Measurements from ENCODE around the gene TBC1D22A. TPM values are rescaled to one million over a fixed set of nuclear protein-coding genes. Genes with fewer than 3 reads are reported as not detected.

TBC1D22A gene
- total and polyA plus RNA-seq, 9 of the 15 experiments (the other 6 are each of a cell fraction or from before 2014, with no cell fraction given) = 0.20 to 11.5 (median 5.2) TPM

DNA sequence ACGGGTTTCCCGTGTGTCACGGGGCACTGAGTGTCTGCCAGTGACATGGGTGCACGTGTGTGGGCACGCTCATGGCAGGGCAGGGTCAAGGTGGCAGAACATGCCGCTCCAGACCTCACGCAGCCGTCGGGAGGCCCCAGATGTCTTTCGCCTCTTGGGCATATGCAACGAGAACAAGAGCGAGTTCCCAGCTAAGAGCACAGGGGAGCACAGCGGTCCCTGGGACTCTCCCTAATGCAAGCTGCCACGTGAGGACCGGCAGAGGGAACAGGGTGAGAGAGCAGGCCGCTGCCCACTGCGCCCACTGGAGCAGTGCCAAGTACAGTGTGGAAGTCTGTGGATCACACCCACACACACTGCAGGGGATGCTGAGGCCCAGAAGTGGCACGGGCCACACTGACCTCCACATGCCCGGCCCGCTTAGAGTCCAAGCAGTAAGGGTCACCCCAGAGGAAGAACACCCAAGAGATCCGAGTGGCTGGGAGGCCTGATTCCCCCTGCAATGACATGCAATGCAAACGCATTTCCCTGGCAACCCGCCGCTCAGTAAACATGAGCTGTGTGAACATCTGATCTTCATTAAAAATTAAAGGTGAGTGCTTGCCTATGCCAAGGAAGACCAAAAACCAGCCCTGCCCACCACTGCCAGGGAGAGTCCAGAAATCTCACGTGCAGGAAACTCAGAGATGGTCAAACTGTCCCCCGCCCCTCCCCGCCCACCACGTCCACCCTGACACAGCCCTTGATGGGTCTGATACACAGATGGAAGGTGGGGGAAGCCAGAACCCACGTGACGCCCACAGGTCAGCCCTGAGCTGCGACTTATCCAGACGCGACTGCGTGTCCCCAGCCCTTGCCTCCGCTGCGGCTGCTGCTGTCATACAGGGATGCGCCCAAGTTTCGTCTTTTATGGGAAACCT lies 36.1 kb upstream of the TBC1D22A start:
- no TSS peak for BruUV-seq (replicated peaks)
- H3K27me3 ChIP-seq (ENCODE audit: control insufficient read depth in 2 of 2, insufficient read depth in 2 of 2, low read length in 2 of 2) = no peaks in the 10 kb centered on the region
- no peak overlapping the region for H3K4me2 ChIP-seq (ENCODE audit: insufficient read depth, low read length)
- TF ChIP-seq RFX7 (CRISPR knock-in tag; IDR thresholded peaks at IDR 0.05) (no peak), RERE (CRISPR knock-in tag; IDR thresholded peaks at IDR 0.05; ENCODE audit: borderline replicate concordance) (no peak), MCM3 (IDR thresholded peaks at IDR 0.05) (no peak), NEUROD1 (IDR thresholded peaks at IDR 0.05; ENCODE audit: borderline replicate concordance, low read depth, low read length, partially characterized antibody) (no peak), MCM5 (IDR thresholded peaks at IDR 0.05; ENCODE audit: low read depth) (no peak)
- TF ChIP-seq, protein P1, sequence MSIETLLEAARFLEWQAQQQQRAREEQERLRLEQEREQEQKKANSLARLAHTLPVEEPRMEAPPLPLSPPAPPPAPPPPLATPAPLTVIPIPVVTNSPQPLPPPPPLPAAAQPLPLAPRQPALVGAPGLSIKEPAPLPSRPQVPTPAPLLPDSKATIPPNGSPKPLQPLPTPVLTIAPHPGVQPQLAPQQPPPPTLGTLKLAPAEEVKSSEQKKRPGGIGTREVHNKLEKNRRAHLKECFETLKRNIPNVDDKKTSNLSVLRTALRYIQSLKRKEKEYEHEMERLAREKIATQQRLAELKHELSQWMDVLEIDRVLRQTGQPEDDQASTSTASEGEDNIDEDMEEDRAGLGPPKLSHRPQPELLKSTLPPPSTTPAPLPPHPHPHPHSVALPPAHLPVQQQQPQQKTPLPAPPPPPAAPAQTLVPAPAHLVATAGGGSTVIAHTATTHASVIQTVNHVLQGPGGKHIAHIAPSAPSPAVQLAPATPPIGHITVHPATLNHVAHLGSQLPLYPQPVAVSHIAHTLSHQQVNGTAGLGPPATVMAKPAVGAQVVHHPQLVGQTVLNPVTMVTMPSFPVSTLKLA (conservative IDR thresholded peaks at IDR 0.05) = no peak
- no peaks in the 10 kb centered on the region for H3K79me2 ChIP-seq (ENCODE audit: control insufficient read depth, insufficient read depth, low read length)
- POLR2A ChIA-PET = interaction anchor here (0.7 kb wide), 1 partner anchor 17 kb away, joined by 3 read pairs; no protein-coding TSS in a partner anchor
- H3K27ac ChIP-seq (ENCODE audit: extremely low read depth, low read depth, low read length) = no peak overlapping the region
- CTCF ChIA-PET (ENCODE audit: low intra/inter-chr PET ratio) = no interaction called here
- H2AFZ ChIP-seq (ENCODE audit: low read depth, low read length) = no peak overlapping the region
- no peak overlapping the region for H3K9ac ChIP-seq (ENCODE audit: insufficient read depth in 1 of 2, low read depth in 2 of 2, low read length in 2 of 2)
- intact Hi-C loops (cut with micrococcal nuclease) = no loop called here
- DNase-seq (ENCODE audit: extremely low read depth in 1 of 4, low spot score in 3 of 4) = no peak
- 0 out of 3 replicates have a peak, but pooled peaks cover 2% of the 10 kb centered on the region for H3K36me3 ChIP-seq (ENCODE audit: control insufficient read depth, insufficient read depth, low read length)
- H3K9me3 ChIP-seq (replicated peaks; ENCODE audit: control insufficient read depth, insufficient read depth, low read depth, low read length) = no peaks in the 10 kb centered on the region
- ATAC-seq = no peak
- in situ Hi-C loops (cut with MboI) = no loop called here
- WGBS (ENCODE audit: insufficient coverage, low coverage, missing lambda C conversion rate) = 80% methylated on average over 18 of the region's 38 CpGs
- H3K4me3 ChIP-seq = no peak overlapping the region
- no peaks in the 10 kb centered on the region for H4K20me1 ChIP-seq (replicated peaks; ENCODE audit: control insufficient read depth, insufficient read depth, low read length)
- H3K4me1 ChIP-seq (replicated peaks in 1 of 2; ENCODE audit: control insufficient read depth in 2 of 2, insufficient read depth in 2 of 2, low read length in 2 of 2) = peaks cover 0 to 18% of the 10 kb centered on the region in 2 experiments; a peak in 2 of 5 replicates
- H3K9me1 ChIP-seq (ENCODE audit: control insufficient read depth, insufficient read depth, low read length) = no peaks in the 10 kb centered on the region
- no peak for FAIRE-seq

All from K562 (cell line).